HepG2 (cell line): ENCODE data around the gene RGL3. TPM values are rescaled to one million over a fixed set of nuclear protein-coding genes. Genes with fewer than 3 reads are reported as not detected.

Experiments
- DPF2 ChIP-seq: sonication (generic); formaldehyde crosslinking; IDR thresholded peaks from 2 replicates; pipeline ENCODE4 v1.4.0; 2020; ENCODE audit warnings: mild to moderate bottlenecking, low read depth, missing genetic modification reagents, borderline replicate concordance
- HNRNPH1 ChIP-seq: fragments of 200-400 bp; formaldehyde crosslinking; optimal IDR thresholded peaks from 2 replicates; pipeline ENCODE3; 2017; ENCODE audit warnings: mild to moderate bottlenecking, low read depth, low read length
- KLF12 ChIP-seq: sonication (generic); formaldehyde crosslinking; IDR thresholded peaks from 2 replicates; pipeline ENCODE4 v1.4.0; 2020; ENCODE audit warnings: missing genetic modification reagents, borderline replicate concordance
- MEIS2 ChIP-seq: sonication (generic); formaldehyde crosslinking; IDR thresholded peaks from 2 replicates; pipeline ENCODE4 v1.9.0; 2021; ENCODE audit warnings: mild to moderate bottlenecking, missing genetic modification reagents
- RARA ChIP-seq: IDR thresholded peaks from 2 replicates; pipeline ENCODE4 v1.6.1; 2016; ENCODE audit warnings: missing genetic modification reagents, missing compliant biosample characterization
- RXRB ChIP-seq: IDR thresholded peaks from 2 replicates; pipeline ENCODE4 v1.6.1; 2016; ENCODE audit warnings: borderline replicate concordance, missing genetic modification reagents, missing compliant biosample characterization
- SKI ChIP-seq: fragments of 450-650 bp; IDR thresholded peaks from one replicate; pipeline ENCODE4 v1.6.1; 2018; ENCODE audit warnings: mild to moderate bottlenecking; ENCODE audit not compliant: partially characterized antibody
- SMARCC2 ChIP-seq: fragments of 450-650 bp; IDR thresholded peaks from 2 replicates; pipeline ENCODE4 v1.6.1; 2017; ENCODE audit warnings: antibody characterized with exemption, mild to moderate bottlenecking
- XRCC5 ChIP-seq: fragments of 200-400 bp; formaldehyde crosslinking; optimal IDR thresholded peaks from 2 replicates; pipeline ENCODE3; 2017; ENCODE audit warnings: mild to moderate bottlenecking, low read length
- ZFX ChIP-seq: sonication (generic); formaldehyde crosslinking; IDR thresholded peaks from 2 replicates; pipeline ENCODE4 v1.4.0; 2020; ENCODE audit warnings: mild to moderate bottlenecking, low read depth, missing genetic modification reagents, moderate library complexity
- ZNF350 ChIP-seq: sonication (generic); formaldehyde crosslinking; IDR thresholded peaks from 2 replicates; pipeline ENCODE4 v1.4.0; 2020; ENCODE audit warnings: mild to moderate bottlenecking, low read depth, missing genetic modification reagents, borderline replicate concordance
- ZNF709 ChIP-seq: sonication (generic); formaldehyde crosslinking; IDR thresholded peaks from 2 replicates; pipeline ENCODE4 v1.5.0; 2020; ENCODE audit warnings: mild to moderate bottlenecking, missing genetic modification reagents
- polyA plus RNA-seq, 8 experiments: library from polyadenylated mRNA; depleted of rRNA in 3 of 8; stranded (reverse) in 7 of 8; unstranded in 1 of 8; fragments of >200 nt; fragmentation: Illumina TruSeq in 4 of 8; extraction: Trizol in 4 of 8; gene quantifications; 2 replicates each; pipeline versions ENCODE4 v1.2.1 to v1.2.3, GENCODE V29; 2011 to 2016; ENCODE audit warnings: low read depth in 4 of 8, missing spikeins in 1 of 8, mixed read lengths in 1 of 8; ENCODE audit not compliant: insufficient read depth in 1 of 8
- total RNA-seq, 5 experiments: library from RNA; depleted of rRNA; stranded (reverse); fragments of >200 nt; fragmentation: Illumina TruSeq; extraction: Trizol; gene quantifications; 2 replicates each; pipeline ENCODE4 v1.2.3, GENCODE V29; 2016; ENCODE audit warnings: low read depth in 1 of 5
- TF ChIP-seq, protein P1 (sequence below): sonication (generic); formaldehyde crosslinking; IDR thresholded peaks from 2 replicates; pipeline ENCODE4 v1.5.0; 2020; ENCODE audit warnings: mild to moderate bottlenecking, missing genetic modification reagents, moderate library complexity
- TF ChIP-seq, protein P2 (sequence below): IDR thresholded peaks from 2 replicates; pipeline ENCODE4 v1.6.1; 2016; ENCODE audit warnings: low read depth, borderline replicate concordance
- TF ChIP-seq, protein P3 (sequence below): sonication (generic); formaldehyde crosslinking; IDR thresholded peaks from 2 replicates; pipeline ENCODE4 v1.5.1; 2020; ENCODE audit warnings: mild to moderate bottlenecking, missing genetic modification reagents
- TF ChIP-seq, protein P4 (sequence below): sonication (generic); formaldehyde crosslinking; IDR thresholded peaks from 2 replicates; pipeline ENCODE4 v1.4.0; 2020; ENCODE audit warnings: missing genetic modification reagents, borderline replicate concordance

RGL3 gene
- total and polyA plus RNA-seq, 2 of the 13 experiments (the other 11 are each of a cell fraction or from before 2014, with no cell fraction given): 4.2 to 7.6 TPM

DNA sequence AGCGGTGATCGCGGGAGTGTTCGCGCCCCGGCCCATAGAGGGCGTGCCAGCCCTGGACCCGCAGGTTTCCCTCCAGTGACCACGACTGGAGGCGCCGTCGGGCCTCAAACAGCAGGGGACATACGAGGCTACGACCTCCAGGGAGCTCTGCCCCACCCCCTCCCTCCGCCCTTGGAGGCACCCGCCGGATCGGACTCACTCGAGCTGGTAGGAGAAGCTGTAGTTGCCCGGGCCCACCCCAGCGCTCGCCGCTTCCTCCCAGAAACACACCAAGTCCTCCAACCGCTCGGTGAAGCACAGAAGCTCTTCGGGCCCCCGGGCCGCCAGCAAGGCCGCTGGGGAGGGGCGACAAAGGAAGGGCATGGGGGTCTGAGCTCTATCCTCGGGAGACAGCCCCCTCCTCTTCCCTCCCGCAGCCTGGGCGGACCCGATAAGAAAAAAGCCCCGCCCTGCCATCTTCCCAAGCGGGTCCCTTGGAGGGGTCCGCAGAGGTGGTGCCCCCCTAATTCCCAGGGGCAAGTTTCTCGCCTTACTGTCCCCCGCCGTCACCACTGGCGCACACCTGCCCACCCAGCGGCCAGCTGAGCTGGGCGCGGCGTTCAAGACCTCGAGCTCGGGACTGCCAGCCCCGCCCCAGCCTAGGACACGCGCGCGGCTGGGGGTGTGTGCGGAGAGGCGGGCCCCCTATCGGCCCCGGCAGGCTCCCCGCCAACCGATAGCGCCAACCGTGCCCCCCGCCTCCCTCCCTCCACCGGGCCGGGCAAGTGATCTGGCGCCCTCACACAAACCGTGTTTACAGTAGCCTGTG, 36.0 kb downstream of the RGL3 start (continued):
- TF ChIP-seq KLF12 (CRISPR knock-in tag): peak; percentile 18; the same call in 1 of the 2 replicates
- 0 out of 2 replicates have a peak, but pooled peaks have one; percentile 39 for TF ChIP-seq MEIS2
- TF ChIP-seq RARA (CRISPR knock-in tag): 0 out of 2 replicates have a peak, but pooled peaks have one; percentile 26
- TF ChIP-seq RXRB (CRISPR knock-in tag): peak; percentile 56; the same call in 1 of the 2 replicates
- TF ChIP-seq SKI: no peak
- TF ChIP-seq DPF2: no peak
- TF ChIP-seq, protein P1, sequence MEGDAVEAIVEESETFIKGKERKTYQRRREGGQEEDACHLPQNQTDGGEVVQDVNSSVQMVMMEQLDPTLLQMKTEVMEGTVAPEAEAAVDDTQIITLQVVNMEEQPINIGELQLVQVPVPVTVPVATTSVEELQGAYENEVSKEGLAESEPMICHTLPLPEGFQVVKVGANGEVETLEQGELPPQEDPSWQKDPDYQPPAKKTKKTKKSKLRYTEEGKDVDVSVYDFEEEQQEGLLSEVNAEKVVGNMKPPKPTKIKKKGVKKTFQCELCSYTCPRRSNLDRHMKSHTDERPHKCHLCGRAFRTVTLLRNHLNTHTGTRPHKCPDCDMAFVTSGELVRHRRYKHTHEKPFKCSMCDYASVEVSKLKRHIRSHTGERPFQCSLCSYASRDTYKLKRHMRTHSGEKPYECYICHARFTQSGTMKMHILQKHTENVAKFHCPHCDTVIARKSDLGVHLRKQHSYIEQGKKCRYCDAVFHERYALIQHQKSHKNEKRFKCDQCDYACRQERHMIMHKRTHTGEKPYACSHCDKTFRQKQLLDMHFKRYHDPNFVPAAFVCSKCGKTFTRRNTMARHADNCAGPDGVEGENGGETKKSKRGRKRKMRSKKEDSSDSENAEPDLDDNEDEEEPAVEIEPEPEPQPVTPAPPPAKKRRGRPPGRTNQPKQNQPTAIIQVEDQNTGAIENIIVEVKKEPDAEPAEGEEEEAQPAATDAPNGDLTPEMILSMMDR (CRISPR knock-in tag): peak; percentile 95
- no peak for TF ChIP-seq HNRNPH1
- peak; percentile 28; the same call in 1 of the 2 replicates for TF ChIP-seq ZNF709 (CRISPR knock-in tag)
- peak; percentile 78 for TF ChIP-seq XRCC5
- TF ChIP-seq, protein P2, sequence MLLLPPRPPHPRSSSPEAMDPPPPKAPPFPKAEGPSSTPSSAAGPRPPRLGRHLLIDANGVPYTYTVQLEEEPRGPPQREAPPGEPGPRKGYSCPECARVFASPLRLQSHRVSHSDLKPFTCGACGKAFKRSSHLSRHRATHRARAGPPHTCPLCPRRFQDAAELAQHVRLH (CRISPR knock-in tag): peak; percentile 80; the same call in 1 of the 2 replicates
- TF ChIP-seq, protein P3, sequence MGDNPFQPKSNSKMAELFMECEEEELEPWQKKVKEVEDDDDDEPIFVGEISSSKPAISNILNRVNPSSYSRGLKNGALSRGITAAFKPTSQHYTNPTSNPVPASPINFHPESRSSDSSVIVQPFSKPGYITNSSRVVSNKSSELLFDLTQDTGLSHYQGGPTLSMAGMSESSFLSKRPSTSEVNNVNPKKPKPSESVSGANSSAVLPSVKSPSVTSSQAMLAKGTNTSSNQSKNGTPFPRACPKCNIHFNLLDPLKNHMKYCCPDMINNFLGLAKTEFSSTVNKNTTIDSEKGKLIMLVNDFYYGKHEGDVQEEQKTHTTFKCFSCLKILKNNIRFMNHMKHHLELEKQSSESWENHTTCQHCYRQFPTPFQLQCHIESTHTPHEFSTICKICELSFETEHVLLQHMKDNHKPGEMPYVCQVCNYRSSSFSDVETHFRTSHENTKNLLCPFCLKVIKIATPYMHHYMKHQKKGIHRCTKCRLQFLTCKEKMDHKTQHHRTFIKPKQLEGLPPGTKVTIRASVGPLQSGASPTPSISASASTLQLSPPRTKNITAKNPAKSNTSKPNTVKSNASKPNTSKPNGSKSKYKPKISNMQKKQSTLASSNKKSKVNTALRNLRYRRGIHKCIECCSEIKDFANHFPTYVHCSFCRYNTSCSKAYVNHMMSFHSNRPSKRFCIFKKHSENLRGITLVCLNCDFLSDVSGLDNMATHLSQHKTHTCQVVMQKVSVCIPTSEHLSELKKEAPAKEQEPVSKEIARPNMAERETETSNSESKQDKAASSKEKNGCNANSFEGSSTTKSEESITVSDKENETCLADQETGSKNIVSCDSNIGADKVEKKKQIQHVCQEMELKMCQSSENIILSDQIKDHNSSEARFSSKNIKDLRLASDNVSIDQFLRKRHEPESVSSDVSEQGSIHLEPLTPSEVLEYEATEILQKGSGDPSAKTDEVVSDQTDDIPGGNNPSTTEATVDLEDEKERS (CRISPR knock-in tag): peak; percentile 89
- peak; percentile 64 for TF ChIP-seq ZFX (CRISPR knock-in tag)
- TF ChIP-seq, protein P4, sequence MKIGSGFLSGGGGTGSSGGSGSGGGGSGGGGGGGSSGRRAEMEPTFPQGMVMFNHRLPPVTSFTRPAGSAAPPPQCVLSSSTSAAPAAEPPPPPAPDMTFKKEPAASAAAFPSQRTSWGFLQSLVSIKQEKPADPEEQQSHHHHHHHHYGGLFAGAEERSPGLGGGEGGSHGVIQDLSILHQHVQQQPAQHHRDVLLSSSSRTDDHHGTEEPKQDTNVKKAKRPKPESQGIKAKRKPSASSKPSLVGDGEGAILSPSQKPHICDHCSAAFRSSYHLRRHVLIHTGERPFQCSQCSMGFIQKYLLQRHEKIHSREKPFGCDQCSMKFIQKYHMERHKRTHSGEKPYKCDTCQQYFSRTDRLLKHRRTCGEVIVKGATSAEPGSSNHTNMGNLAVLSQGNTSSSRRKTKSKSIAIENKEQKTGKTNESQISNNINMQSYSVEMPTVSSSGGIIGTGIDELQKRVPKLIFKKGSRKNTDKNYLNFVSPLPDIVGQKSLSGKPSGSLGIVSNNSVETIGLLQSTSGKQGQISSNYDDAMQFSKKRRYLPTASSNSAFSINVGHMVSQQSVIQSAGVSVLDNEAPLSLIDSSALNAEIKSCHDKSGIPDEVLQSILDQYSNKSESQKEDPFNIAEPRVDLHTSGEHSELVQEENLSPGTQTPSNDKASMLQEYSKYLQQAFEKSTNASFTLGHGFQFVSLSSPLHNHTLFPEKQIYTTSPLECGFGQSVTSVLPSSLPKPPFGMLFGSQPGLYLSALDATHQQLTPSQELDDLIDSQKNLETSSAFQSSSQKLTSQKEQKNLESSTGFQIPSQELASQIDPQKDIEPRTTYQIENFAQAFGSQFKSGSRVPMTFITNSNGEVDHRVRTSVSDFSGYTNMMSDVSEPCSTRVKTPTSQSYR (CRISPR knock-in tag): peak; percentile 71; the same call in 1 of the 2 replicates
- 0 out of 2 replicates have a peak, but pooled peaks have one; percentile 69 for TF ChIP-seq ZNF350 (CRISPR knock-in tag)
- TF ChIP-seq SMARCC2: no peak
